ENCODE measurements around the gene SEMA3C. TPM values are rescaled to one million over a fixed set of nuclear protein-coding genes. Genes with fewer than 3 reads are reported as not detected.

The SEMA3C gene
- total and polyA plus RNA-seq, 2 donors (not counting 1 experiment from before 2014, with no cell fraction given): 0.06 TPM; not detected in 1

DNA sequence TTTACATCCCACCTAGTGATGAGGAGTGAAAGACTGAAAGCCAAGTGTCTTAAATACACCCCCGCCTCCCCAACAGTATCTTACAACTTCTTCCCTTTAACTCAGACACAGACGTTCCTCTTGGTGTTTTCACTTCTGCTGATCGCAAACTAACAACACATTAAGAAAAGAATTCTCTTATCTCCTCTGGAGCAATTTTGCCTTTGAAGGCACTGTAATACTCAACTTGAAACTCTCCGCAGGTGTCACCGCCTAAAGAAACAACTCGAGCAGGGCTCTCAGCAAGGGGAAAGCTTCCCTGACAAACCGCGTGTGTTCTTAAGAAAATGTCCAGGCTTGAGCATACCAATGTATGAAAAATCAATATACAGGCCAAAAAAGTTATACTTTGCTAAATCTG, 452 bp downstream of the SEMA3C start:
- Histone ChIP-seq H3K27ac (ENCODE audit: low read length in 2 of 2) (no peak overlapping the region), H3K4me3 (ENCODE audit: control extremely low read depth in 1 of 5, extremely low read depth in 1 of 5, insufficient read depth in 1 of 5, low read depth in 2 of 5, low read length in 4 of 5) (peak overlapping the region in 1 of 5 experiments; percentile 66), H3K36me3 (replicated peaks in 1 of 2; ENCODE audit: control extremely low read depth in 1 of 2, control insufficient read depth in 1 of 2, extremely low read depth in 1 of 2, insufficient read depth in 2 of 2, low read length in 1 of 2) (no peaks in the 10 kb centered on the region), H3K27me3 (replicated peaks in 1 of 4; ENCODE audit: control extremely low read depth in 1 of 4, control insufficient read depth in 3 of 4, insufficient read depth in 4 of 4, low read length in 3 of 4) (peaks cover 0 to 19% (median 3%) of the 10 kb centered on the region in 4 experiments), H2AFZ (ENCODE audit: insufficient read depth, low read depth, low read length, poor library complexity, severe bottlenecking) (no peak overlapping the region), H4K20me1 (ENCODE audit: control insufficient read depth, insufficient read depth, low read length, poor library complexity, severe bottlenecking) (no peaks in the 10 kb centered on the region), H3K4me2 (replicated peaks; ENCODE audit: low read depth, low read length, poor library complexity, severe bottlenecking) (peak overlapping the region; percentile 40), H3K79me2 (ENCODE audit: control insufficient read depth, insufficient read depth, low read length) (no peaks in the 10 kb centered on the region), H3K9me3 (ENCODE audit: control extremely low read depth in 1 of 3, control insufficient read depth in 2 of 3, insufficient read depth in 1 of 3, low read length in 2 of 3) (no peaks in the 10 kb centered on the region), H3K4me1 (ENCODE audit: control insufficient read depth in 2 of 2, insufficient read depth in 2 of 2, low read length in 2 of 2) (peaks cover 0 to 6% of the 10 kb centered on the region in 2 donors), H3K9ac (ENCODE audit: low read length) (no peak overlapping the region)
- WGBS (ENCODE audit: insufficient coverage): 16% methylated on average over 6 of the region's 8 CpGs
- ChIA-PET CTCF (no interaction called here), POLR2A (no interaction called here)
- Mint-ChIP-seq H3K4me1 (peaks cover 6% of the 10 kb centered on the region), H3K27me3 (peaks cover 40% of the 10 kb centered on the region), H3K4me3 (no peak overlapping the region), H3K9me3 (ENCODE audit: insufficient read depth) (no peaks in the 10 kb centered on the region), H3K27ac (no peak overlapping the region)
- DNase-seq: no peak
- TF ChIP-seq, protein P1, sequence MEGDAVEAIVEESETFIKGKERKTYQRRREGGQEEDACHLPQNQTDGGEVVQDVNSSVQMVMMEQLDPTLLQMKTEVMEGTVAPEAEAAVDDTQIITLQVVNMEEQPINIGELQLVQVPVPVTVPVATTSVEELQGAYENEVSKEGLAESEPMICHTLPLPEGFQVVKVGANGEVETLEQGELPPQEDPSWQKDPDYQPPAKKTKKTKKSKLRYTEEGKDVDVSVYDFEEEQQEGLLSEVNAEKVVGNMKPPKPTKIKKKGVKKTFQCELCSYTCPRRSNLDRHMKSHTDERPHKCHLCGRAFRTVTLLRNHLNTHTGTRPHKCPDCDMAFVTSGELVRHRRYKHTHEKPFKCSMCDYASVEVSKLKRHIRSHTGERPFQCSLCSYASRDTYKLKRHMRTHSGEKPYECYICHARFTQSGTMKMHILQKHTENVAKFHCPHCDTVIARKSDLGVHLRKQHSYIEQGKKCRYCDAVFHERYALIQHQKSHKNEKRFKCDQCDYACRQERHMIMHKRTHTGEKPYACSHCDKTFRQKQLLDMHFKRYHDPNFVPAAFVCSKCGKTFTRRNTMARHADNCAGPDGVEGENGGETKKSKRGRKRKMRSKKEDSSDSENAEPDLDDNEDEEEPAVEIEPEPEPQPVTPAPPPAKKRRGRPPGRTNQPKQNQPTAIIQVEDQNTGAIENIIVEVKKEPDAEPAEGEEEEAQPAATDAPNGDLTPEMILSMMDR (IDR thresholded peaks at IDR 0.05): no peak
- no peak for TF ChIP-seq EZH2 (IDR thresholded peaks at IDR 0.05; ENCODE audit: borderline replicate concordance, insufficient read depth, low read depth, low read length, poor library complexity, severe bottlenecking)
- intact Hi-C loops (cut with micrococcal nuclease): no loop called here
- ATAC-seq (ENCODE audit: low read depth): no peak

- Histone ChIP-seq H4K20me1 (ENCODE audit: control insufficient read depth, insufficient read depth, low read length, poor library complexity, severe bottlenecking) (no peaks in the 10 kb centered on the region), H3K9ac (ENCODE audit: low read length) (no peak overlapping the region), H3K79me2 (ENCODE audit: control insufficient read depth, insufficient read depth, low read length) (no peaks in the 10 kb centered on the region), H3K9me3 (ENCODE audit: control extremely low read depth in 1 of 3, control insufficient read depth in 2 of 3, insufficient read depth in 1 of 3, low read length in 2 of 3) (peaks cover 0 to 3% (median 0%) of the 10 kb centered on the region in 3 donors), H3K4me1 (ENCODE audit: control insufficient read depth in 2 of 2, insufficient read depth in 2 of 2, low read length in 2 of 2) (peaks cover 0 to 6% of the 10 kb centered on the region in 2 donors), H3K4me3 (ENCODE audit: control extremely low read depth in 1 of 5, extremely low read depth in 1 of 5, insufficient read depth in 1 of 5, low read depth in 2 of 5, low read length in 4 of 5) (no peak overlapping the region), H3K4me2 (replicated peaks; ENCODE audit: low read depth, low read length, poor library complexity, severe bottlenecking) (no peak overlapping the region), H3K36me3 (replicated peaks in 1 of 2; ENCODE audit: control extremely low read depth in 1 of 2, control insufficient read depth in 1 of 2, extremely low read depth in 1 of 2, insufficient read depth in 2 of 2, low read length in 1 of 2) (no peaks in the 10 kb centered on the region), H3K27me3 (replicated peaks in 1 of 4; ENCODE audit: control extremely low read depth in 1 of 4, control insufficient read depth in 3 of 4, insufficient read depth in 4 of 4, low read length in 3 of 4) (peaks cover 0 to 19% (median 3%) of the 10 kb centered on the region in 4 experiments), H3K27ac (ENCODE audit: low read length in 2 of 2) (no peak overlapping the region), H2AFZ (ENCODE audit: insufficient read depth, low read depth, low read length, poor library complexity, severe bottlenecking) (no peak overlapping the region)
- no peaks in the 10 kb centered on the region for H3K9me3 Mint-ChIP-seq (ENCODE audit: insufficient read depth)
- H3K27ac Mint-ChIP-seq: no peak overlapping the region
- peaks cover 40% of the 10 kb centered on the region for H3K27me3 Mint-ChIP-seq
- WGBS (ENCODE audit: insufficient coverage): no CpG with 5 or more reads among the region's 3 CpGs
- H3K4me1 Mint-ChIP-seq: peaks cover 6% of the 10 kb centered on the region
- ChIA-PET POLR2A (no interaction called here), CTCF (no interaction called here)
- intact Hi-C loops (cut with micrococcal nuclease): no loop called here
- TF ChIP-seq EZH2 (IDR thresholded peaks at IDR 0.05; ENCODE audit: borderline replicate concordance, insufficient read depth, low read depth, low read length, poor library complexity, severe bottlenecking): no peak
- TF ChIP-seq, protein P1 (IDR thresholded peaks at IDR 0.05): no peak
- DNase-seq: no peak
- ATAC-seq (ENCODE audit: low read depth): no peak
- no peak overlapping the region for H3K4me3 Mint-ChIP-seq
These were observed 1.8 kb downstream of the SEMA3C start for GRCh38 chr7:80916770-80917741.

Measured in B cell (primary cell).